Breast epithelium (tissue), 3 donors: ENCODE results near the gene AHI1.

Experiments
- POLR2A ChIP-seq: fragments of 450-650 bp; IDR thresholded peaks from one replicate; pipeline ENCODE4 v1.6.1; 2016; ENCODE audit warnings: antibody characterized with exemption, mild to moderate bottlenecking, moderate library complexity
- POLR2AphosphoS5 ChIP-seq, 3 donors: sonication (generic); formaldehyde crosslinking; IDR thresholded peaks; one replicate each; pipeline ENCODE4 v1.6.1; 2017; ENCODE audit warnings: antibody characterized with exemption in 3 of 3
- TF ChIP-seq, protein P1 (sequence below), 3 donors: fragments of 450-650 bp; IDR thresholded peaks; one replicate each; pipeline ENCODE4 v1.5.1; 2016 to 2017; ENCODE audit warnings: antibody characterized with exemption in 3 of 3, mild to moderate bottlenecking in 3 of 3, moderate library complexity in 3 of 3

- TF ChIP-seq, protein P1, sequence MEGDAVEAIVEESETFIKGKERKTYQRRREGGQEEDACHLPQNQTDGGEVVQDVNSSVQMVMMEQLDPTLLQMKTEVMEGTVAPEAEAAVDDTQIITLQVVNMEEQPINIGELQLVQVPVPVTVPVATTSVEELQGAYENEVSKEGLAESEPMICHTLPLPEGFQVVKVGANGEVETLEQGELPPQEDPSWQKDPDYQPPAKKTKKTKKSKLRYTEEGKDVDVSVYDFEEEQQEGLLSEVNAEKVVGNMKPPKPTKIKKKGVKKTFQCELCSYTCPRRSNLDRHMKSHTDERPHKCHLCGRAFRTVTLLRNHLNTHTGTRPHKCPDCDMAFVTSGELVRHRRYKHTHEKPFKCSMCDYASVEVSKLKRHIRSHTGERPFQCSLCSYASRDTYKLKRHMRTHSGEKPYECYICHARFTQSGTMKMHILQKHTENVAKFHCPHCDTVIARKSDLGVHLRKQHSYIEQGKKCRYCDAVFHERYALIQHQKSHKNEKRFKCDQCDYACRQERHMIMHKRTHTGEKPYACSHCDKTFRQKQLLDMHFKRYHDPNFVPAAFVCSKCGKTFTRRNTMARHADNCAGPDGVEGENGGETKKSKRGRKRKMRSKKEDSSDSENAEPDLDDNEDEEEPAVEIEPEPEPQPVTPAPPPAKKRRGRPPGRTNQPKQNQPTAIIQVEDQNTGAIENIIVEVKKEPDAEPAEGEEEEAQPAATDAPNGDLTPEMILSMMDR (IDR thresholded peaks at IDR 0.05), result no peak
- no peak for TF ChIP-seq POLR2A
- no peak for TF ChIP-seq POLR2AphosphoS5 (IDR thresholded peaks at IDR 0.05)
These were observed 207.7 kb downstream of the AHI1 start for GRCh38 chr6:135289816-135290215.
